ENCODE results near the gene CMIP. TPM values are rescaled to one million over a fixed set of nuclear protein-coding genes. Genes with fewer than 3 reads are reported as not detected.
A peak's percentile ranks its signal among the peaks of the same experiment; 100 is the strongest.

The CMIP gene
- total RNA-seq, 5 donors from 2014 or later (not counting 1 experiment from before 2014, with no cell fraction given), result 39.8 to 55.9 (median 42.6) TPM

DNA sequence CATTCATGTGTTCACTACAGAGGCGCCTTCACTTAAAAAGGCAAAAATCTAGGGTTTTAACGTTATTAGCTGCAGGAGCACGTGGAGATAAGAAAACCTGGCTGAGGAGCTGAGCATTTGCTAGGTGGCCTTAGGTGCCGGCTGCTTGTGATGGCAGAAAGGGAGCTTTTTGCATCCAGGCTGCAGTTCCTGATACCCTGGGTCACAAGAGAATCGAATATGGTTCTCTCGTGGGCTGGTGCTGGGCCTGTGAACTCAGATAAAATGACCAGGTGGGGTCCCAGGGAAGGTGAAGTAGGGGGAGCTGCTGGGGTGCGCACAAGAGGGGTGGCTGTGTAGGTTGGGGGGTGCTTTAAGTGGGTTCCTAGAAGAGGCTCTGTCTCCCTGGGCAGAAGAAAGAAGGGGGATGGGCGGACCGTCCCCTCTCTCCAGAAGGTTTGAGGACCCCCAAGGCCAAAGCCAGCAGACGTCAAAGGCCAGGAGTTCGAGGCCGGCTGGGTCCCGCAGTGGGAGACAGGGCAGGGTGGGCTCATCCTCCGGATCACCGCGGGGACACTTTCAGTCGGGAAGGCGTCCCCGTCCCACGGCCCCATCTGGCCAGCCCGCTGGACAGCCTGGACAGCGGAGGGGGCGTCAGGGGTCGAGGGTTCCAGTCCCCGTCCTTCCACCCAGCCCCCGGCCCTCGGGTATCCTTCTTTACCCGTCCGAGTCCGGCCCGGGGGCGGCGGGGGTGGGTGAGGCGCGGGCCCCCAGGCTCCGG lies 740 bp upstream of the CMIP start:
- Histone ChIP-seq H3K36me3 (ENCODE audit: control insufficient read depth in 2 of 2, extremely low read depth in 1 of 2, insufficient read depth in 1 of 2, low read length in 1 of 2) (peaks cover 0 to 4% of the 10 kb centered on the region in 2 donors), H3K4me3 (ENCODE audit: control insufficient read depth in 1 of 2, extremely low read depth in 1 of 2, low read length in 1 of 2) (peak overlapping the region in 1 of 2 donors; percentile 41), H3K4me1 (ENCODE audit: control insufficient read depth in 1 of 2, extremely low read depth in 1 of 2, insufficient read depth in 2 of 2, low read length in 2 of 2) (peaks cover 9 to 53% of the 10 kb centered on the region in 2 experiments), H3K27ac (ENCODE audit: low read length) (peak overlapping the region; percentile 69), H3K27me3 (replicated peaks in 1 of 2; ENCODE audit: control insufficient read depth in 2 of 2, extremely low read depth in 1 of 2, insufficient read depth in 2 of 2, low read length in 1 of 2) (no peaks in the 10 kb centered on the region), H3K9me3 (no peaks in the 10 kb centered on the region)
- WGBS (ENCODE audit: insufficient coverage), result 38% methylated on average over 29 of the region's 36 CpGs
- H3K27me3 Mint-ChIP-seq, result peaks cover 0 to 3% of the 10 kb centered on the region in 2 donors
- peak overlapping the region; percentile 83 for H3K27ac Mint-ChIP-seq
- H3K36me3 Mint-ChIP-seq, result no peaks in the 10 kb centered on the region
- H3K9me3 Mint-ChIP-seq, result no peaks in the 10 kb centered on the region
- DNase-seq (peak in 4 of 35 experiments; percentile 5 to 35 (median 13)), ATAC-seq (replicated peaks in 1 of 4) (no peak)
- POLR2A ChIA-PET, result interaction anchor here in 1 of 2 donors (0.7 kb wide), 1 partner anchor 62 kb away, joined by 4 read pairs; no protein-coding TSS in a partner anchor
- peak overlapping the region; percentile 77 to 84 (median 79) for H3K4me3 Mint-ChIP-seq
- peaks cover 31 to 43% (median 40%) of the 10 kb centered on the region in 3 donors for H3K4me1 Mint-ChIP-seq
- CTCF ChIA-PET, result no interaction called here

DNA sequence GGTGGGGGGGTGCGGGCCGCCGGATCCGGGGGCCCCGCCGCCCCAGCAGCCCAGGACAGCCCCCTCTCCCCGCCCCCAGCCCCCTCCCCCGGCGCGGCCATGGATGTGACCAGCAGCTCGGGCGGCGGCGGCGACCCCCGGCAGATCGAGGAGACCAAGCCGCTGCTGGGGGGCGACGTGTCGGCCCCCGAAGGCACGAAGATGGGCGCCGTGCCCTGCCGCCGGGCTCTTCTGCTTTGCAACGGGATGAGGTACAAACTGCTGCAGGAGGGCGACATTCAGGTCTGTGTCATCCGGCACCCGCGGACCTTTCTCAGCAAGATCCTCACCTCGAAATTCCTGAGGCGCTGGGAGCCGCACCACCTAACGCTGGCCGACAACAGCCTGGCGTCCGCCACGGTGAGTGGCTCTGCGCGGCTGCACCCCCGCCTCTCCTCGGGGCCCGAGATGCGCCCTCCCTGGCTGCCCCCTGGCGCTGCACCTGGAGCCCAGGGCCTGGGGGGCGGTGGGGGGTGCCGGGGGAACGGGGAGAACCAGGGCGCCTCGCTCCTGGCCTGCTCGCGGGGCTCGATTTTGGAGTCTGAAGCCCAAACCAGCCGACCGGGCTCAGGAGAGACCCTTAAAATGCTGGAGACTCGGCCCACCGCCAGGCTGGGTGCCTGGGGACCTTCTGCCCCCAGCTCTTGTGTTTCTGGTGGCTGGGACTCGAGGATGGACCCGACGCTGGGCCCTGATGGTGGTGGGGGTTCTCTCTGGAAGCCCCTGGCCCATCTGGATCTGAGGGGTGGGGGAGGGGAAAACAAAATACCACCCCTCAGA lies 744 bp downstream of the CMIP start:
- peaks cover 2% of the 10 kb centered on the region for H3K36me3 Mint-ChIP-seq
- POLR2A ChIA-PET, result interaction anchor here (0.6 to 2.0 kb wide), 2 partner anchors 79 kb away, joined by 4 to 11 read pairs; no protein-coding TSS in a partner anchor
- peak overlapping the region; percentile 84 to 90 for H3K27ac Mint-ChIP-seq
- under 1% methylated on average over 50 of the region's 62 CpGs for WGBS (ENCODE audit: insufficient coverage)
- DNase-seq (peak in 21 of 35 experiments; percentile 8 to 58 (median 34)), ATAC-seq (replicated peaks in 1 of 4) (peak; percentile 7 to 31 (median 24))
- CTCF ChIA-PET, result interaction anchor here in 1 of 2 donors (0.6 to 0.7 kb wide), 3 partner anchors 79 to 223 kb away, joined by 3 to 12 read pairs (median 3); no protein-coding TSS in a partner anchor
- peaks cover 46 to 58% (median 55%) of the 10 kb centered on the region in 3 donors for H3K4me1 Mint-ChIP-seq
- Histone ChIP-seq H3K27ac (ENCODE audit: low read length) (peak overlapping the region; percentile 54), H3K9me3 (no peaks in the 10 kb centered on the region), H3K27me3 (replicated peaks in 1 of 2; ENCODE audit: control insufficient read depth in 2 of 2, extremely low read depth in 1 of 2, insufficient read depth in 2 of 2, low read length in 1 of 2) (no peaks in the 10 kb centered on the region), H3K4me3 (ENCODE audit: control insufficient read depth in 1 of 2, extremely low read depth in 1 of 2, low read length in 1 of 2) (peak overlapping the region; percentile 59 to 95), H3K4me1 (ENCODE audit: control insufficient read depth in 1 of 2, extremely low read depth in 1 of 2, insufficient read depth in 2 of 2, low read length in 2 of 2) (peaks cover 12 to 60% of the 10 kb centered on the region in 2 experiments), H3K36me3 (ENCODE audit: control insufficient read depth in 2 of 2, extremely low read depth in 1 of 2, insufficient read depth in 1 of 2, low read length in 1 of 2) (peaks cover 0 to 4% of the 10 kb centered on the region in 2 donors)
- H3K4me3 Mint-ChIP-seq, result peak overlapping the region; percentile 87 to 97 (median 89)
- H3K27me3 Mint-ChIP-seq, result no peaks in the 10 kb centered on the region
- peaks cover 0 to under 1% (median under 1%) of the 10 kb centered on the region in 3 donors for H3K9me3 Mint-ChIP-seq

- Histone ChIP-seq H3K4me1 (ENCODE audit: control insufficient read depth in 1 of 2, extremely low read depth in 1 of 2, insufficient read depth in 2 of 2, low read length in 2 of 2) (peaks cover 12 to 61% of the 10 kb centered on the region in 2 experiments), H3K9me3 (no peaks in the 10 kb centered on the region), H3K36me3 (ENCODE audit: control insufficient read depth in 2 of 2, extremely low read depth in 1 of 2, insufficient read depth in 1 of 2, low read length in 1 of 2) (peaks cover 0 to 4% of the 10 kb centered on the region in 2 donors), H3K27me3 (replicated peaks in 1 of 2; ENCODE audit: control insufficient read depth in 2 of 2, extremely low read depth in 1 of 2, insufficient read depth in 2 of 2, low read length in 1 of 2) (no peaks in the 10 kb centered on the region), H3K27ac (ENCODE audit: low read length) (peak overlapping the region; percentile 54), H3K4me3 (ENCODE audit: control insufficient read depth in 1 of 2, extremely low read depth in 1 of 2, low read length in 1 of 2) (peak overlapping the region; percentile 59 to 95)
- POLR2A ChIA-PET, result interaction anchor here (0.6 to 2.0 kb wide), 5 partner anchors 23 to 151 kb away, joined by 3 to 11 read pairs (median 4); no protein-coding TSS in a partner anchor
- H3K36me3 Mint-ChIP-seq, result peaks cover 11% of the 10 kb centered on the region
- CTCF ChIA-PET, result interaction anchor here in 1 of 2 donors (0.6 to 0.7 kb wide), 4 partner anchors 21 to 724 kb away, joined by 3 to 12 read pairs (median 4); no protein-coding TSS in a partner anchor
- peak in 1 of 4 experiments; percentile 6 for ATAC-seq (replicated peaks in 1 of 4)
- peaks cover 3 to 9% (median 3%) of the 10 kb centered on the region in 3 donors for H3K9me3 Mint-ChIP-seq
- H3K4me3 Mint-ChIP-seq, result peak overlapping the region; percentile 87 to 97 (median 89)
- H3K4me1 Mint-ChIP-seq, result peaks cover 54 to 67% (median 64%) of the 10 kb centered on the region in 3 donors
- no peaks in the 10 kb centered on the region for H3K27me3 Mint-ChIP-seq
- 5% methylated on average over 12 of the region's 23 CpGs for WGBS (ENCODE audit: insufficient coverage)
- peak overlapping the region; percentile 84 to 90 for H3K27ac Mint-ChIP-seq
- peak in 15 of 35 experiments; percentile 11 to 52 (median 27) for DNase-seq
Observed at GRCh38 chr16:81445966-81446906, 1.6 kb downstream of the CMIP start.

DNA sequence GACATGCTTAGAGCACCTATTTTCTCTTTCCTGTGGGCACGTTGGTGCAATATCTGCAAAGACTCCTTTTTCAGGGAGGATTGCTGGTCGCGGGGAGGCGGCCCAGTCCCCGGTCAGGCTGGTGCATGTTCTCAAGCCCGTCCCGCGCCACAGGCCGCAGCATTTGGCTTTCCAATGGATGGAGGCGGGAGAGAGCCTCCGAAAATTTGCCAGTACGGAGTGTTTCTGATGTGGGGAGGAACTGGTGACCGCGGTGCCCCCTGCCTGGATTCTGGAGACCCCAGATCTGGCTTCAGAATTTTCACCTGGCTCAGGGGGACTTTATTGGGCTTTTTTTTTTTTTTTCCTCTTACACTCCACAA lies 2.3 kb downstream of the CMIP start:
- H3K4me1 ChIP-seq (ENCODE audit: control insufficient read depth in 1 of 2, extremely low read depth in 1 of 2, insufficient read depth in 2 of 2, low read length in 2 of 2), result peaks cover 18 to 67% of the 10 kb centered on the region in 2 experiments
- ChIA-PET CTCF (interaction anchor here in 1 of 2 donors (0.6 kb wide), 1 partner anchor 22 kb away, joined by 3 read pairs; no protein-coding TSS in a partner anchor), POLR2A (interaction anchor here in 1 of 2 donors (0.7 to 2.0 kb wide), 3 partner anchors 22 to 77 kb away, joined by 3 to 11 read pairs (median 10); no protein-coding TSS in a partner anchor)
- no peak for DNase-seq
- no peaks in the 10 kb centered on the region for H3K9me3 ChIP-seq
- H3K27me3 Mint-ChIP-seq, result no peaks in the 10 kb centered on the region
- peaks cover 0 to 4% of the 10 kb centered on the region in 2 donors for H3K36me3 ChIP-seq (ENCODE audit: control insufficient read depth in 2 of 2, extremely low read depth in 1 of 2, insufficient read depth in 1 of 2, low read length in 1 of 2)
- no peak for ATAC-seq (replicated peaks in 1 of 4)
- H3K27ac ChIP-seq (ENCODE audit: low read length), result peak overlapping the region; percentile 54
- H3K36me3 Mint-ChIP-seq, result peaks cover 12% of the 10 kb centered on the region
- H3K4me3 ChIP-seq (ENCODE audit: control insufficient read depth in 1 of 2, extremely low read depth in 1 of 2, low read length in 1 of 2), result peak overlapping the region; percentile 59 to 95
- H3K4me1 Mint-ChIP-seq, result peaks cover 61 to 73% (median 70%) of the 10 kb centered on the region in 3 donors
- no peaks in the 10 kb centered on the region for H3K27me3 ChIP-seq (replicated peaks in 1 of 2; ENCODE audit: control insufficient read depth in 2 of 2, extremely low read depth in 1 of 2, insufficient read depth in 2 of 2, low read length in 1 of 2)
- H3K27ac Mint-ChIP-seq, result peak overlapping the region; percentile 84 to 90
- H3K9me3 Mint-ChIP-seq, result peaks cover 3 to 10% (median 4%) of the 10 kb centered on the region in 3 donors
- WGBS (ENCODE audit: insufficient coverage), result 70% methylated on average over 10 of the region's 14 CpGs
- peak overlapping the region; percentile 87 to 97 (median 89) for H3K4me3 Mint-ChIP-seq

DNA sequence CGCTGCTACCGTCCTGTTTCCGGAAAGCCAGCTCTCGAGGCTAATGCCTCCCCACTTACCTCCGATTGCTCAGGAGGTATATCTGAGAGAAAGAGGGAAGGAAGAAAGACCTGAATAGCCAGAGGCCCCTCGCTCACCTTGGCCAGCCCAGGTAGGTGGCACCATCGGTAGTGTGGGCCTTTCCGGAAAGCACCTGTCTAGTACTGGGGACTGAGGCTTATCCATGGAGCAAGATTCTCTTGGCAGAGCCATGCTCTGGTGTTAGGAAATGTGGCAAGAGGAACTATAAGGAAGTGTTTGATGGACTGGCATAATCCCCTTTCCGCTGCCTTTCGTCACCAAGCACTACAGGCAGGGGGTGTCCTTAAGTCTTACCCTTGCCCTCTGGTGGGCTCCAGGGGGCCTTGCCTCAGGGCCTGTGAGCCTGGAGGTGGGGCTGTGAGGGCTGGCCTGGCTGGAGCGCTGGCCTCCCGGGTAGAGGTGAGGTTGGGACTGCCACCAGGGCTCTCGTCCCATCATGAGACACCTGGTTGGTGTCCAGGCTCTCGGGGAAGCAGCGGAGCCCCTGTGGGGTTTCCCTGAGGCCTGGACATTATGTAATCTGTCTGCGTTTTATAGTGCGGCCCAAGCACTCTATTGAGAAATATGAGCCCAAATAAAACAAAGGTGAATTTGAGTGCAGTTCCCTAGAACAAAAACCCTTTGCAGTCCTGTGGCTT lies 2.9 kb downstream of the CMIP start:
- H3K27ac ChIP-seq (ENCODE audit: low read length), result peak overlapping the region; percentile 54
- Mint-ChIP-seq H3K4me3 (peak overlapping the region; percentile 87 to 97 (median 89)), H3K27ac (peak overlapping the region; percentile 84 to 90), H3K4me1 (peaks cover 67 to 80% (median 76%) of the 10 kb centered on the region in 3 donors), H3K27me3 (no peaks in the 10 kb centered on the region), H3K9me3 (peaks cover 3 to 10% (median 4%) of the 10 kb centered on the region in 3 donors), H3K36me3 (peaks cover 15% of the 10 kb centered on the region)
- no peaks in the 10 kb centered on the region for H3K9me3 ChIP-seq
- no peak for ATAC-seq (replicated peaks in 1 of 4)
- H3K36me3 ChIP-seq (ENCODE audit: control insufficient read depth in 2 of 2, extremely low read depth in 1 of 2, insufficient read depth in 1 of 2, low read length in 1 of 2), result peaks cover 0 to 4% of the 10 kb centered on the region in 2 donors
- H3K27me3 ChIP-seq (replicated peaks in 1 of 2; ENCODE audit: control insufficient read depth in 2 of 2, extremely low read depth in 1 of 2, insufficient read depth in 2 of 2, low read length in 1 of 2), result no peaks in the 10 kb centered on the region
- H3K4me1 ChIP-seq (ENCODE audit: control insufficient read depth in 1 of 2, extremely low read depth in 1 of 2, insufficient read depth in 2 of 2, low read length in 2 of 2), result peaks cover 25 to 71% of the 10 kb centered on the region in 2 experiments
- CTCF ChIA-PET, result no interaction called here
- peak overlapping the region in 1 of 2 donors; percentile 95 for H3K4me3 ChIP-seq (ENCODE audit: control insufficient read depth in 1 of 2, extremely low read depth in 1 of 2, low read length in 1 of 2)
- POLR2A ChIA-PET, result no interaction called here
- DNase-seq, result no peak
- 87% methylated on average over 9 of the region's 17 CpGs for WGBS (ENCODE audit: insufficient coverage)

All from T-cell (primary cell).